22Rv1 (cell line): Measurements from ENCODE around the gene HOXC10.
A peak's percentile ranks its signal among the peaks of the same experiment; 100 is the strongest.

Source experiments
- H3K27ac ChIP-seq: fragments of 450-650 bp; 2 replicates; pipeline ENCODE4 v1.5.1; 2017
- CTCF ChIP-seq: fragments of 450-650 bp; IDR thresholded peaks from 2 replicates; pipeline ENCODE4 v1.5.1; 2017; ENCODE audit warnings: mild to moderate bottlenecking
- ZFX ChIP-seq: fragments of 450-650 bp; IDR thresholded peaks from 2 replicates; pipeline ENCODE4 v1.6.1; 2017; ENCODE audit warnings: antibody characterized with exemption, borderline replicate concordance

The HOXC10 gene

GRCh38 chr12:53987787-53988230 lies 2.9 kb downstream of the HOXC10 start:
- H3K27ac ChIP-seq: peak overlapping the region; percentile 14; the same call in 1 of the 2 replicates
- no peak for TF ChIP-seq CTCF
- no peak for TF ChIP-seq ZFX

DNA sequence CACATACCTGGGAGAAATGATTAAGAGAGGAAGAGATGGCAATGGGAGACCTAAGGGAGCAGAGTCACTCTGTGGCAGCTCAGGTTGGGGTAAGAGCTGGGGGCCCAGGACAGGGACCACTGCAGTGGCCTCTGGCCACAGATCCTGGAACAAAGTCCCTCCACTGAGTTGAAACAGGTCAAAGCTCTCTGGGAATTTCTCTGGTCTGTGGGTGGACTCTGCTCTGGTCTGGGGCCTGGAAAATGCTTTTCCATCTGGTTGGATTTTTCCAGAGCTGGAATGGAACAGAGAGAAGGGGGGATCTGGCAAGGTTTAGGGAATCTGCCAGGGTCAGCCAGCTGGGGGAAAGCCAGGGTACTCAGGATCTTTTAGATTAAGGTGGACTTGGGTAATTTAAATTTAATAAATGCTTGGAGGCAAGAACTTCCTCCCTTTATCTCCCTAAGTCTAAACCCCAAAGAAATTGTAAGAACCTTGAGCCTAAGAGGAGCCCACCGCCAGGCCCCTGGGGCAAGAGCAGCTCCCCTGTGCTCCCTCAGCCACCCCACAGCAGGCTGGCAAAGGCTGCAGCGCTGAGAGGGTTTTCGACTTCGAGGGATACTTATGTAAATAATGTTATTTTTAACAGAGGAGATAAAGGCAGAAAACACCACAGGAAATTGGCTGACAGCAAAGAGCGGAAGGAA lies 3.7 kb downstream of the HOXC10 start:
- TF ChIP-seq ZFX: no peak
- TF ChIP-seq CTCF: no peak
- peak overlapping the region; percentile 14; the same call in 1 of the 2 replicates for H3K27ac ChIP-seq

DNA sequence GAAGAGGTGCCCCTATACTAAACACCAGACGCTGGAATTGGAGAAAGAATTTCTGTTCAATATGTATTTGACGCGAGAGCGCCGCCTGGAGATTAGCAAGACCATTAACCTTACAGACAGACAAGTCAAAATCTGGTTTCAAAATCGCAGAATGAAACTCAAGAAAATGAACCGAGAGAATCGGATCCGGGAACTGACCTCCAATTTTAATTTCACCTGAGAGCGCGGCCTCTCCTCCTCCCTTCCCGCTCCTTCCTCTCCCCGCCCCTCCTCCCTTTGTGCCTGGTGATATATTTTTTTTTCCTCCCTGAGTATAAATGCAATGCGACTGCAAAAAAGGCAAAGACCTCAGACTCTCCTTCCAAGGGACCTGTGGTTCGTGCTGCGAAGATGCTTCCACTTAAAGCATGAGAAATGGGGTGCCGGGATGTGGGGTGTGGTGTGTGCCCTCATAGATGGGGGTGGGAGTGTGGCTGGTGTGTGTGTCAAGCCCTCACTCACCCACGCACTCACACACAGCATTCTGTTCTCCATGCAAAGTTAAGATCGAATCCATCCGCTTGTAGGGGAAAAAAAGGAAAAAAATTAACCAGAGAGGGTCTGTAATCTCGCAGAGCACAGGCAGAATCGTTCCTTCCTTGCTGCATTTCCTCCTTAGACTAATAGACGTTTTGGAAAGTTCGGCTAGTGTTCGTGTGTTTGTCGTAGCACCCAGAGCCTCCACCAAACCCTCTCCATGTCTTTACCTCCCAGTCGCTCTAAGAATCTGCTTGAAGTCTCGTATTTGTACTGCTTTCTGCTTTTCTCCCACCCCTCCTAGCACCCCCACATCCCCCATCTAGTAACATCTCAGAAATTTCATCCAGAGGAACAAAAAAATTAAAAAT lies 4.5 kb downstream of the HOXC10 start:
- TF ChIP-seq CTCF (peak; percentile 88), ZFX (no peak)
- 0 out of 2 replicates have a peak overlapping the region, but pooled peaks have one; percentile 14 for H3K27ac ChIP-seq

- no peak overlapping the region for H3K27ac ChIP-seq
Observed at GRCh38 chr12:53990311-53991076, 5.5 kb downstream of the HOXC10 start.

DNA sequence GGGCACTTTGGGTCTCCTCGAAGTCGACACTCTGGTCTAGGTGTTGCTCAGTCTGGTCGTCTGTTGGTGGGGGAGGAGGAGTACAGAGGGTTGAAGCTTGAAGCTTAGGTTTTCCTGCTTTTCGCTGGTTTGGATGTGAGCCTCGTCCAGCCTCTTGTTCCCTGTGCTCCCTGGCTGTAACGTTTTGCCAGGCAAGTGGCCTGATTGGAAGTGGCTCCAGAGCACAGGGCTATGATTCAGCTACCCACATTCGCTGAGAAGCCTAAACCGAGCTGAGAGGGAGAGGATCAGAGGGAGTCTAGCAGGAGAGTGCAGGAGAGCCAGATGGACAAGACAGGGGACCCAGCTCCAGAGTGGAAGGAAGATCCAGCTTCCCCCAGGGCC lies 6.1 kb downstream of the HOXC10 start:
- no peak overlapping the region for H3K27ac ChIP-seq
- TF ChIP-seq ZFX (no peak), CTCF (no peak)

More at GRCh38 chr12:53990311-53991076, 5.5 kb downstream of the HOXC10 start:
- TF ChIP-seq ZFX (no peak), CTCF (no peak)

DNA sequence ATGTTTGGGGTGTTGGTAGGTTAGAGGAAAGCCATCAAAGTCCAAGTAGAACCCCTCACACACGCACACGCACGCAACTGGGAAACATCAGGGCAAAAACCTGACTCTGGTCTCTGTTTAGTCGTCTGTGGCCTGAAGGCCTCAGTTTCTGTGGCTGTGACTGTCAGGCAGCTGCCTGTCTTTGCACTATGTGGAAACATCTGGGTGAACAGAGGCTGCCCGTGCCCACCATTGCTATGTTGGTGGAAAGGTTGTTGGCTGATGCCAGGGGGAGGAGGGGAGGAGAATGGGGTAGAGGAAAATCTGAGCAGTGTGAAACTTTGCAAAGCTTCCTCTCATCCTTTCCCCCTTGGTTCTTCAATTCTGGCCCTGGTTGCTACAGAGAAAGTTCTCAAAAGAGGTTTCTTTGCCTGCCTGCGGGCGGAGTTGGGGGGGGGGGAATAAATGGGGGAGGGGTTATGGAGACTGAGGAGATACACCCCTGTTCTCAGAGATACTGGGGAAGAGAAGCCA lies 7.5 kb downstream of the HOXC10 start:
- TF ChIP-seq ZFX (no peak), CTCF (no peak)

More for the DNA sequence above, 7.5 kb downstream of the HOXC10 start:
- H3K27ac ChIP-seq: no peak overlapping the region
